GM23338 (cell line): ENCODE results near the gene TRIM59. TPM values are rescaled to one million over a fixed set of nuclear protein-coding genes. Genes with fewer than 3 reads are reported as not detected.

Experiments
- ATAC-seq: fragments of 200-7000 bp; cut with Tn5 transposase; 3 replicates; pipeline ENCODE4 v1.9.1; 2020
- DNase-seq: peaks from one replicate; pipeline ENCODE4 v3.0.0-alpha.2; 2015; ENCODE audit warnings: low spot score
- H2AFZ ChIP-seq: fragments of 200-600 bp; sonication (generic); 2 replicates; pipeline ENCODE4 v1.8.0; 2016; ENCODE audit warnings: antibody characterized with exemption, mild to moderate bottlenecking, moderate library complexity
- H3F3A ChIP-seq: fragments of 200-600 bp; sonication (generic); replicated peaks from 2 replicates; pipeline ENCODE4 v1.8.0; 2017; ENCODE audit warnings: antibody characterized with exemption, mixed run types, low read depth
- H3K27ac ChIP-seq: fragments of 200-600 bp; sonication (generic); 2 replicates; pipeline ENCODE4 v1.6.1; 2016; ENCODE audit warnings: low read depth
- H3K27me3 ChIP-seq: fragments of 200-600 bp; sonication (generic); 2 replicates; pipeline ENCODE4 v1.8.0; 2016; ENCODE audit warnings: mild to moderate bottlenecking, mixed run types, moderate library complexity; ENCODE audit not compliant: insufficient read depth
- H3K36me3 ChIP-seq: fragments of 200-600 bp; sonication (generic); 2 replicates; pipeline ENCODE4 v1.8.0; 2016; ENCODE audit warnings: mild to moderate bottlenecking; ENCODE audit not compliant: insufficient read depth
- H3K4me1 ChIP-seq: fragments of 200-600 bp; sonication (generic); 2 replicates; pipeline ENCODE4 v1.8.0; 2016; ENCODE audit warnings: mild to moderate bottlenecking, moderate library complexity; ENCODE audit not compliant: insufficient read depth
- H3K4me2 ChIP-seq: fragments of 200-600 bp; sonication (generic); 2 replicates; pipeline ENCODE4 v1.7.1; 2017; ENCODE audit warnings: mixed run types
- H3K4me3 ChIP-seq: fragments of 200-600 bp; sonication (generic); 2 replicates; pipeline ENCODE4 v1.6.1; 2016; ENCODE audit warnings: mixed run types
- H3K79me2 ChIP-seq: fragments of 200-600 bp; sonication (generic); replicated peaks from 2 replicates; pipeline ENCODE4 v1.8.0; 2017; ENCODE audit warnings: mild to moderate bottlenecking; ENCODE audit not compliant: insufficient read depth
- H3K9me2 ChIP-seq: fragments of 200-600 bp; sonication (generic); 2 replicates; pipeline ENCODE4 v1.8.0; 2017; ENCODE audit not compliant: insufficient read depth
- H4K20me1 ChIP-seq: fragments of 200-600 bp; sonication (generic); replicated peaks from 2 replicates; pipeline ENCODE4 v1.8.0; 2017; ENCODE audit warnings: mild to moderate bottlenecking; ENCODE audit not compliant: insufficient read depth
- H3K27ac Mint-ChIP-seq: 2 replicates; pipeline ENCODE4 v1.8.0; 2020; ENCODE audit warnings: inconsistent platforms, mild to moderate bottlenecking, moderate library complexity, mixed read lengths
- H3K27me3 Mint-ChIP-seq: 3 replicates; pipeline ENCODE4 v1.8.0; 2022; ENCODE audit warnings: low read depth, mild to moderate bottlenecking, moderate library complexity, mixed read lengths, inconsistent platforms; ENCODE audit not compliant: insufficient read depth, poor library complexity
- H3K36me3 Mint-ChIP-seq: 3 replicates; pipeline ENCODE4 v1.8.0; 2021; ENCODE audit warnings: low read depth, mild to moderate bottlenecking, inconsistent platforms, moderate library complexity, mixed read lengths
- H3K4me1 Mint-ChIP-seq: 3 replicates; pipeline ENCODE4 v1.8.0; 2020; ENCODE audit warnings: mild to moderate bottlenecking, inconsistent platforms, mixed read lengths
- H3K4me3 Mint-ChIP-seq: 3 replicates; pipeline ENCODE4 v1.8.0; 2021; ENCODE audit warnings: moderate library complexity, mild to moderate bottlenecking, inconsistent platforms, mixed read lengths
- H3K9me3 Mint-ChIP-seq: 3 replicates; pipeline ENCODE4 v1.8.0; 2020; ENCODE audit warnings: moderate library complexity, mild to moderate bottlenecking, inconsistent platforms, mixed read lengths
- CREB1 ChIP-seq: fragments of 250-450 bp; sonication (Bioruptor Pico); IDR thresholded peaks from 2 replicates; pipeline ENCODE4 v1.5.0; 2020; ENCODE audit warnings: low read depth, mild to moderate bottlenecking, moderate library complexity
- CTCF ChIP-seq, 2 experiments: fragments of 200-600 bp in 1 of 2; sonication (generic) in 1 of 2; conservative IDR thresholded peaks; 2 replicates each; pipeline versions ENCODE4 v1.5.1 to v1.6.1; 2016 to 2017; ENCODE audit warnings: antibody characterized with exemption in 2 of 2, low read depth in 2 of 2, mild to moderate bottlenecking in 2 of 2, moderate library complexity in 1 of 2
- EZH2 ChIP-seq: fragments of 200-600 bp; sonication (generic); IDR thresholded peaks from one replicate; pipeline ENCODE4 v1.8.0; 2017; ENCODE audit warnings: antibody characterized with exemption, mild to moderate bottlenecking, low read depth; ENCODE audit not compliant: unreplicated experiment
- JUNB ChIP-seq: IDR thresholded peaks from one replicate; pipeline ENCODE4 v1.6.1; 2016; ENCODE audit warnings: antibody characterized with exemption; ENCODE audit not compliant: unreplicated experiment
- NANOG ChIP-seq: IDR thresholded peaks from 2 replicates; pipeline ENCODE4 v1.6.1; 2016; ENCODE audit warnings: antibody characterized with exemption, borderline replicate concordance
- POLR2AphosphoS5 ChIP-seq: IDR thresholded peaks from 2 replicates; pipeline ENCODE4 v1.6.1; 2016; ENCODE audit warnings: antibody characterized with exemption, low read depth
- ZNF114 ChIP-seq: fragments of 250-450 bp; sonication (Bioruptor Pico); IDR thresholded peaks from 2 replicates; pipeline ENCODE4 v1.5.0; 2020; ENCODE audit warnings: mild to moderate bottlenecking, moderate library complexity
- polyA plus RNA-seq: library from polyadenylated mRNA; unstranded; fragments of >200 nt; fragmentation: Nextera tagmentation; extraction: Ambion mirVana; gene quantifications from 2 replicates; pipeline ENCODE4 v1.2.1, GENCODE V29; 2016
- total RNA-seq: library from RNA; depleted of rRNA; stranded (reverse); fragments of >200 nt; shearing (Covaris generic); gene quantifications from 2 replicates; pipeline ENCODE4 v1.2.3, GENCODE V29; 2014
- TF ChIP-seq, protein P1 (sequence below): fragments of 250-450 bp; sonication (Bioruptor Pico); IDR thresholded peaks from 2 replicates; pipeline ENCODE4 v1.5.0; 2020; ENCODE audit warnings: mild to moderate bottlenecking, moderate library complexity

Gene TRIM59
- total and polyA plus RNA-seq, 2 experiments from 2014 or later: 46.2 to 98.6 TPM

GRCh38 chr3:160435095-160435494, 14.5 kb downstream of the TRIM59 start:
- Mint-ChIP-seq H3K27me3 (peaks cover 6% of the 10 kb centered on the region), H3K9me3 (no peaks in the 10 kb centered on the region), H3K4me1 (peaks cover 6% of the 10 kb centered on the region; the same call in 2 of the 3 replicates), H3K27ac (no peak overlapping the region; the same call in 1 of the 2 replicates), H3K4me3 (no peak overlapping the region), H3K36me3 (peaks cover 78% of the 10 kb centered on the region)
- DNase-seq (no peak), ATAC-seq (0 out of 3 replicates have a peak, but pooled peaks have one; percentile 24)
- Histone ChIP-seq H3K36me3 (peaks cover 71% of the 10 kb centered on the region), H3F3A (no peaks in the 10 kb centered on the region), H3K27me3 (no peaks in the 10 kb centered on the region), H3K4me2 (no peak overlapping the region), H3K79me2 (peaks cover 65% of the 10 kb centered on the region), H4K20me1 (peaks cover 31% of the 10 kb centered on the region), H3K4me3 (no peak overlapping the region), H3K27ac (no peak overlapping the region), H3K9me2 (no peaks in the 10 kb centered on the region), H3K4me1 (no peaks in the 10 kb centered on the region), H2AFZ (no peak overlapping the region)
- no peak for TF ChIP-seq EZH2
- TF ChIP-seq ZNF114 (CRISPR knock-in tag): no peak
- TF ChIP-seq NANOG: no peak
- no peak for TF ChIP-seq CTCF (conservative IDR thresholded peaks at IDR 0.05; ENCODE audit: low read depth in 2 of 2)
- TF ChIP-seq JUNB: no peak
- no peak for TF ChIP-seq CREB1 (CRISPR knock-in tag)
- TF ChIP-seq POLR2AphosphoS5: no peak
- TF ChIP-seq, protein P1, sequence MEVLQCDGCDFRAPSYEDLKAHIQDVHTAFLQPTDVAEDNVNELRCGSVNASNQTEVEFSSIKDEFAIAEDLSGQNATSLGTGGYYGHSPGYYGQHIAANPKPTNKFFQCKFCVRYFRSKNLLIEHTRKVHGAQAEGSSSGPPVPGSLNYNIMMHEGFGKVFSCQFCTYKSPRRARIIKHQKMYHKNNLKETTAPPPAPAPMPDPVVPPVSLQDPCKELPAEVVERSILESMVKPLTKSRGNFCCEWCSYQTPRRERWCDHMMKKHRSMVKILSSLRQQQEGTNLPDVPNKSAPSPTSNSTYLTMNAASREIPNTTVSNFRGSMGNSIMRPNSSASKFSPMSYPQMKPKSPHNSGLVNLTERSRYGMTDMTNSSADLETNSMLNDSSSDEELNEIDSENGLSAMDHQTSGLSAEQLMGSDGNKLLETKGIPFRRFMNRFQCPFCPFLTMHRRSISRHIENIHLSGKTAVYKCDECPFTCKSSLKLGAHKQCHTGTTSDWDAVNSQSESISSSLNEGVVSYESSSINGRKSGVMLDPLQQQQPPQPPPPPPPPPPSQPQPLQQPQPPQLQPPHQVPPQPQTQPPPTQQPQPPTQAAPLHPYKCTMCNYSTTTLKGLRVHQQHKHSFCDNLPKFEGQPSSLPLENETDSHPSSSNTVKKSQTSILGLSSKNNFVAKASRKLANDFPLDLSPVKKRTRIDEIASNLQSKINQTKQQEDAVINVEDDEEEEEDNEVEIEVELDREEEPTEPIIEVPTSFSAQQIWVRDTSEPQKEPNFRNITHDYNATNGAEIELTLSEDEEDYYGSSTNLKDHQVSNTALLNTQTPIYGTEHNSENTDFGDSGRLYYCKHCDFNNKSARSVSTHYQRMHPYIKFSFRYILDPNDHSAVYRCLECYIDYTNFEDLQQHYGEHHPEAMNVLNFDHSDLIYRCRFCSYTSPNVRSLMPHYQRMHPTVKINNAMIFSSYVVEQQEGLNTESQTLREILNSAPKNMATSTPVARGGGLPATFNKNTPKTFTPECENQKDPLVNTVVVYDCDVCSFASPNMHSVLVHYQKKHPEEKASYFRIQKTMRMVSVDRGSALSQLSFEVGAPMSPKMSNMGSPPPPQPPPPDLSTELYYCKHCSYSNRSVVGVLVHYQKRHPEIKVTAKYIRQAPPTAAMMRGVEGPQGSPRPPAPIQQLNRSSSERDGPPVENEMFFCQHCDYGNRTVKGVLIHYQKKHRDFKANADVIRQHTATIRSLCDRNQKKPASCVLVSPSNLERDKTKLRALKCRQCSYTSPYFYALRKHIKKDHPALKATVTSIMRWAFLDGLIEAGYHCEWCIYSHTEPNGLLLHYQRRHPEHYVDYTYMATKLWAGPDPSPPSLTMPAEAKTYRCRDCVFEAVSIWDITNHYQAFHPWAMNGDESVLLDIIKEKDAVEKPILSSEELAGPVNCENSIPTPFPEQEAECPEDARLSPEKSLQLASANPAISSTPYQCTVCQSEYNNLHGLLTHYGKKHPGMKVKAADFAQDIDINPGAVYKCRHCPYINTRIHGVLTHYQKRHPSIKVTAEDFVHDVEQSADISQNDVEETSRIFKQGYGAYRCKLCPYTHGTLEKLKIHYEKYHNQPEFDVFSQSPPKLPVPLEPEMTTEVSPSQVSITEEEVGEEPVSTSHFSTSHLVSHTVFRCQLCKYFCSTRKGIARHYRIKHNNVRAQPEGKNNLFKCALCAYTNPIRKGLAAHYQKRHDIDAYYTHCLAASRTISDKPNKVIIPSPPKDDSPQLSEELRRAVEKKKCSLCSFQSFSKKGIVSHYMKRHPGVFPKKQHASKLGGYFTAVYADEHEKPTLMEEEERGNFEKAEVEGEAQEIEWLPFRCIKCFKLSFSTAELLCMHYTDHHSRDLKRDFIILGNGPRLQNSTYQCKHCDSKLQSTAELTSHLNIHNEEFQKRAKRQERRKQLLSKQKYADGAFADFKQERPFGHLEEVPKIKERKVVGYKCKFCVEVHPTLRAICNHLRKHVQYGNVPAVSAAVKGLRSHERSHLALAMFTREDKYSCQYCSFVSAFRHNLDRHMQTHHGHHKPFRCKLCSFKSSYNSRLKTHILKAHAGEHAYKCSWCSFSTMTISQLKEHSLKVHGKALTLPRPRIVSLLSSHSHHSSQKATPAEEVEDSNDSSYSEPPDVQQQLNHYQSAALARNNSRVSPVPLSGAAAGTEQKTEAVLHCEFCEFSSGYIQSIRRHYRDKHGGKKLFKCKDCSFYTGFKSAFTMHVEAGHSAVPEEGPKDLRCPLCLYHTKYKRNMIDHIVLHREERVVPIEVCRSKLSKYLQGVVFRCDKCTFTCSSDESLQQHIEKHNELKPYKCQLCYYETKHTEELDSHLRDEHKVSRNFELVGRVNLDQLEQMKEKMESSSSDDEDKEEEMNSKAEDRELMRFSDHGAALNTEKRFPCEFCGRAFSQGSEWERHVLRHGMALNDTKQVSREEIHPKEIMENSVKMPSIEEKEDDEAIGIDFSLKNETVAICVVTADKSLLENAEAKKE (CRISPR knock-in tag): no peak
